DOHH2 (cell line): ENCODE results near the gene MRPS18C.

Experiments used
- H3F3A ChIP-seq: fragments of 200-600 bp; sonication (generic), shearing (Covaris generic); 2 replicates; pipeline ENCODE4 v1.6.0; 2016; ENCODE audit warnings: antibody characterized with exemption, mild to moderate bottlenecking; ENCODE audit not compliant: control insufficient read depth, insufficient read depth
- H3K27ac ChIP-seq: fragments of 200-600 bp; sonication (generic); 2 replicates; pipeline ENCODE4 v1.5.1; 2014; ENCODE audit warnings: low read depth, mild to moderate bottlenecking, low read length, moderate library complexity
- H3K27me3 ChIP-seq: fragments of 200-600 bp; sonication (generic); 2 replicates; pipeline ENCODE4 v1.6.1; 2014; ENCODE audit warnings: mild to moderate bottlenecking, low read length, mixed read lengths; ENCODE audit not compliant: control insufficient read depth
- H3K36me3 ChIP-seq: fragments of 200-600 bp; sonication (generic); 2 replicates; pipeline ENCODE4 v1.6.1; 2014; ENCODE audit warnings: mild to moderate bottlenecking, low read length, moderate library complexity, mixed read lengths; ENCODE audit not compliant: control insufficient read depth
- H3K4me1 ChIP-seq: fragments of 200-600 bp; sonication (generic); 2 replicates; pipeline ENCODE4 v1.6.1; 2014; ENCODE audit warnings: mild to moderate bottlenecking, low read length, mixed read lengths; ENCODE audit not compliant: control insufficient read depth
- H3K4me2 ChIP-seq: fragments of 200-600 bp; sonication (generic); 2 replicates; pipeline ENCODE4 v1.6.0; 2014; ENCODE audit warnings: mild to moderate bottlenecking, low read length, moderate library complexity
- H3K4me3 ChIP-seq: fragments of 200-600 bp; sonication (generic); 2 replicates; pipeline ENCODE4 v1.5.1; 2014; ENCODE audit warnings: mild to moderate bottlenecking, low read length, mixed read lengths
- H3K79me2 ChIP-seq: fragments of 200-600 bp; sonication (generic); 2 replicates; pipeline ENCODE4 v1.6.1; 2014; ENCODE audit warnings: mild to moderate bottlenecking, low read length, mixed read lengths; ENCODE audit not compliant: control insufficient read depth
- H3K9me2 ChIP-seq: fragments of 200-600 bp; sonication (generic); replicated peaks from 2 replicates; pipeline ENCODE4 v1.6.1; 2014; ENCODE audit warnings: mild to moderate bottlenecking, low read length, mixed read lengths; ENCODE audit not compliant: control insufficient read depth
- H3K9me3 ChIP-seq: fragments of 200-600 bp; sonication (generic); 2 replicates; pipeline ENCODE4 v1.6.1; 2014; ENCODE audit warnings: antibody characterized with exemption, low read length, mixed read lengths; ENCODE audit not compliant: control insufficient read depth, insufficient read depth
- H4K20me1 ChIP-seq: fragments of 200-600 bp; sonication (generic); 2 replicates; pipeline ENCODE4 v1.6.0; 2014; ENCODE audit warnings: low read depth, mild to moderate bottlenecking, antibody characterized with exemption, low read length, moderate library complexity; ENCODE audit not compliant: control insufficient read depth, insufficient read depth
- EZH2phosphoT487 ChIP-seq: fragments of 200-600 bp; sonication (generic); IDR thresholded peaks from 2 replicates; pipeline ENCODE4 v1.6.1; 2017; ENCODE audit warnings: borderline replicate concordance, mild to moderate bottlenecking, antibody characterized with exemption, low read length, moderate library complexity, mixed read lengths
- TF ChIP-seq, protein P1 (sequence below): fragments of 200-600 bp; sonication (generic); IDR thresholded peaks from one replicate; pipeline ENCODE4 v1.5.1; 2014; ENCODE audit warnings: antibody characterized with exemption, mild to moderate bottlenecking, low read depth, low read length; ENCODE audit not compliant: poor library complexity, severe bottlenecking

The MRPS18C gene

DNA sequence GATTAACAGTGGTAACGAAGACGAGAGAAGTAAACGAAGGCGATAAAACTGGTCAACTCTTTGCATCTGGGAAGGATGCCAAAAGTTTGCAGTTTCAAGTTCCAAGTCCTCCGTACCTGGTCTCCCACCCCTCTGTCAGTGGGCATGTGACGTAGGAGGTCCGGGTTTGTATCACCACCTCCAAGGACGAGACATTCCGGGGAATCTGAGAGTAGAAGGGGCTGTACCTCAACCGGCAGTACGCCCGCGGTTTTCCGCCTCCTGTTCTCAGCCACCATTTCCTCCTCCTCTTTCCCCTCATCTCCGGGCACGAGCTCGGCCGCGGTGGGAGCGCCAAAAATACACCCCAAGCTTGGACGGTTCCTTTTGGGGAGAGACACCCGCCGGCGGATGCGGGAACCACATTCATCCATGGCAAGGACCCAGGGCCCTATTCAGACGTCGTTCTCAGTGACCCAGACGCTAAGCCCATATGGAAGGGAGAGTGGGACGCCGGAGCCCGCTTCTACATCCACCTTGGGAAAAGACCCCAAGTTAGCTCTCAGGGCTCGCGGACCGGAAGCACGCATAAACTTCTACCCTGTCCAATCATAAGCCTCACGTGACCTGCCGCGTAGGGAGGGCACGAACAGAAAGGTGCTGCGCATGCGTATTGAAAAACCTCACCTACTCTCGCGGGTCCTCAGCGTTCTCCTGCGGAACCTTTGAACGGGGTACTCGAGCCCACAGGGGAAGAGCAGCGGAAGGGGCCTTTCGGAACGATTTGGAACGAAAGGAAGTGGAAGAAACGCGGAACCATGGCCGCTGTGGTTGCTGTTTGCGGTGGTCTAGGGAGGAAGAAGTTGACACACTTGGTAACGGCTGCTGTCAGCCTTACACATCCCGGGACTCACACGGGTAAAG lies at the start of gene MRPS18C, which contains the start of gene HELQ:
Gene MRPS18C, plus strand, starts transcription at position 778 of the 903 bp plus-strand sequence. Its CDS starts 20 bp downstream, at position 798.
Gene HELQ, minus strand, starts transcription at position 543 of the 903 bp plus-strand sequence. Its CDS starts 130 bp downstream, at position 413.
- no peaks in the 10 kb centered on the region for H3K9me2 ChIP-seq
- TF ChIP-seq EZH2phosphoT487 = no peak
- TF ChIP-seq, protein P1, sequence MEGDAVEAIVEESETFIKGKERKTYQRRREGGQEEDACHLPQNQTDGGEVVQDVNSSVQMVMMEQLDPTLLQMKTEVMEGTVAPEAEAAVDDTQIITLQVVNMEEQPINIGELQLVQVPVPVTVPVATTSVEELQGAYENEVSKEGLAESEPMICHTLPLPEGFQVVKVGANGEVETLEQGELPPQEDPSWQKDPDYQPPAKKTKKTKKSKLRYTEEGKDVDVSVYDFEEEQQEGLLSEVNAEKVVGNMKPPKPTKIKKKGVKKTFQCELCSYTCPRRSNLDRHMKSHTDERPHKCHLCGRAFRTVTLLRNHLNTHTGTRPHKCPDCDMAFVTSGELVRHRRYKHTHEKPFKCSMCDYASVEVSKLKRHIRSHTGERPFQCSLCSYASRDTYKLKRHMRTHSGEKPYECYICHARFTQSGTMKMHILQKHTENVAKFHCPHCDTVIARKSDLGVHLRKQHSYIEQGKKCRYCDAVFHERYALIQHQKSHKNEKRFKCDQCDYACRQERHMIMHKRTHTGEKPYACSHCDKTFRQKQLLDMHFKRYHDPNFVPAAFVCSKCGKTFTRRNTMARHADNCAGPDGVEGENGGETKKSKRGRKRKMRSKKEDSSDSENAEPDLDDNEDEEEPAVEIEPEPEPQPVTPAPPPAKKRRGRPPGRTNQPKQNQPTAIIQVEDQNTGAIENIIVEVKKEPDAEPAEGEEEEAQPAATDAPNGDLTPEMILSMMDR = peak; percentile 6
- no peaks in the 10 kb centered on the region for H3K9me3 ChIP-seq
- H3K27me3 ChIP-seq = no peaks in the 10 kb centered on the region
- H3K79me2 ChIP-seq = peaks cover 82% of the 10 kb centered on the region
- H3K4me2 ChIP-seq = peak within 1 kb of the TSS; percentile 75
- peak within 1 kb of the TSS; percentile 76 for H3K27ac ChIP-seq
- H3K36me3 ChIP-seq = peaks cover 82% of the 10 kb centered on the region
- H3K4me3 ChIP-seq = peak within 1 kb of the TSS; percentile 90
- no peaks in the 10 kb centered on the region for H4K20me1 ChIP-seq
- peaks cover 2% of the 10 kb centered on the region; the same call in 1 of the 2 replicates for H3F3A ChIP-seq
- peaks cover 38% of the 10 kb centered on the region for H3K4me1 ChIP-seq

DNA sequence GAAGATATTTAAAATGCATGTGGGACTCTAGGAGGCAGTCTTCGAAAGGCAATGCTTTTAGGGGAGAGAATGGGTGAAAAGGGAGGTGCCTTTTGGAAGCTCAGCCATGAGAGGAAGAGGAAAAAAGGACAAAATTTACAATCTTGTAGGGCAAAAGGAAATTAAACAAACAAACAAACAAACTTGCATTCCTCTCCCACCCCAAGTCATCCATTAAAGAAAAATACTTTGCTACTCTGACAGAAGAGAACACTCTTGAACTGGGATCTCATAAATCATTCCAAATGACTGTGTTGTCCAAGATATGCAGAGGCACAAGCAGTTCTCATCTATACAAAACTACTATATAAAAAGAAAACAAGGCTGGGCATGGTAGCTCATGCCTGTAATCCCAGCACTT lies 47.0 kb upstream of the MRPS18C start:
- Histone ChIP-seq H3K4me3 (no peak overlapping the region), H3K27me3 (no peaks in the 10 kb centered on the region), H3F3A (0 out of 2 replicates have a peak, but pooled peaks cover 2% of the 10 kb centered on the region), H3K4me2 (no peak overlapping the region), H3K27ac (no peak overlapping the region), H4K20me1 (no peaks in the 10 kb centered on the region), H3K9me2 (no peaks in the 10 kb centered on the region), H3K9me3 (no peaks in the 10 kb centered on the region), H3K79me2 (no peaks in the 10 kb centered on the region), H3K36me3 (peaks cover 44% of the 10 kb centered on the region), H3K4me1 (no peaks in the 10 kb centered on the region)
- TF ChIP-seq EZH2phosphoT487 = no peak
- TF ChIP-seq, protein P1 = no peak

DNA sequence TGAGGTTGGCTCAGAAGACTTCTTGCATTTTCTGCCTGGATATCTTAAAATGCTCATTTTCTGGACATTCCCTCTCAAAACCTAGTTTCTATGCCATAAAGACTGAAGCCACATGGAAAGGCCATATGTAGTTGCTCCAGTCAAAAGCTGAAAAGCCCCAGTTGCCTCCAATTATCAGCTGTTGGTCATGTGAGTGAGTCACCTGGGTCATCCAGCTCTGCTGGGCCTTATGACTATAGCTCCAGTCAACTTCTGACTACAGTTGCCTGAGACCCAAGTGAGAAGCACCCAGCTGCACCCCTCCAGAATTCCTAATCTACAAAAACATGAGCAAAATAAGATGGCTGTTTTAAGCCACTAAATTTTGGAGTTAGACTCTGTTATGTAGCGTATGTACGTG lies 42.2 kb upstream of the MRPS18C start:
- H3K79me2 ChIP-seq = no peaks in the 10 kb centered on the region
- H4K20me1 ChIP-seq = no peaks in the 10 kb centered on the region
- H3F3A ChIP-seq = 0 out of 2 replicates have a peak, but pooled peaks cover 2% of the 10 kb centered on the region
- no peaks in the 10 kb centered on the region for H3K27me3 ChIP-seq
- no peaks in the 10 kb centered on the region for H3K9me2 ChIP-seq
- peaks cover 70% of the 10 kb centered on the region for H3K36me3 ChIP-seq
- H3K27ac ChIP-seq = no peak overlapping the region
- TF ChIP-seq EZH2phosphoT487 = no peak
- TF ChIP-seq, protein P1 = no peak
- no peaks in the 10 kb centered on the region for H3K4me1 ChIP-seq
- H3K4me3 ChIP-seq = no peak overlapping the region
- no peak overlapping the region for H3K4me2 ChIP-seq
- no peaks in the 10 kb centered on the region for H3K9me3 ChIP-seq
